HG02610 (cell line): ENCODE measurements around the gene DIAPH2.

Experiments used
- ATAC-seq: cut with Tn5 transposase; IDR thresholded peaks from one replicate; pipeline ENCODE4 v1.9.1; 2021; ENCODE audit warnings: mild to moderate bottlenecking, moderate library complexity; ENCODE audit not compliant: unreplicated experiment

Gene DIAPH2

GRCh38 chrX:97629597-97629985 is 944.9 kb downstream of the DIAPH2 start:
- ATAC-seq, result no peak

GRCh38 chrX:97633798-97634197 is 949.2 kb downstream of the DIAPH2 start:
- ATAC-seq, result no peak

GRCh38 chrX:97636473-97637140 is 952.0 kb downstream of the DIAPH2 start:
- ATAC-seq, result no peak

- no peak for ATAC-seq
These were observed 952.6 kb downstream of the DIAPH2 start for GRCh38 chrX:97637289-97637688.

GRCh38 chrX:97638621-97639020 is 954.0 kb downstream of the DIAPH2 start:
- no peak for ATAC-seq

DNA sequence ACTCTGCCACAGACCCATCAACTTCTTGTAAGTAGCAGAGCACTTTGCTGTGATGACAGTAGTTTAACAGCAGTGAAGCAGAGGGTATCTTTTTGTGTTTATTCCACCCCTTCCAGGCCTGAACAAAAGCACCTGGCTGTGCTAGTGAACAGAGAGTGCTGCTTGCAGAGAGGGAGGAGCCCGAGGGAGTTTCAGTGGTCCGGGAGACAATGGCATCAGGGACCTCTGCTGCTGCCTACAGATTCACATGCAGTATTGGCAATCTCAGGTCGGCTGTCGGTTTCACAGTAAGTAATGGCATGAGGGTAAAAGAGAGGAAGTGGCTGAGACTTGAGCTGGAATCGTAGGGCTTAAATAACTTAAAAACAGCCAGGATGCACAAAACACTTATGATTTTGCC is 954.9 kb downstream of the DIAPH2 start:
- ATAC-seq, result no peak
